ENCODE data around the gene PDCL3.

DNA sequence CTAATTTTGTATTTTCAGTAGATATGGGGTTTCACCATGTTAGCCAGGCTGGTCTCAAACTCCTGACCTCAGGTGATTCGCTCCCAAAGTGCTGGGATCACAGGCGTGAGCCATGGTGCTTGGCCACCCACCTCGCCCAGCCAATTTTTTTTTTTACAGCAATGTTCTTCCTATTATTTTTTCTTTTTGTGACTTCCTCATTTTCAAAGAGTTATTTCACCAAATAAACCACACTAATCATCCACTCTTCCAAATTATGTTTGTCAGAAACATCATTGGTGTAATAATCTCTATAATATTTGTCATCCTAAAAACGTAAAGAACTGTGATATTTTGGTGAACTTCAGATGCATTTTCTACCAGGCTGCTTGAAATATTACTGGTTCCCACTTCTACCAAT is 16.3 kb upstream of the PDCL3 start:
- TF ChIP-seq, protein P1, sequence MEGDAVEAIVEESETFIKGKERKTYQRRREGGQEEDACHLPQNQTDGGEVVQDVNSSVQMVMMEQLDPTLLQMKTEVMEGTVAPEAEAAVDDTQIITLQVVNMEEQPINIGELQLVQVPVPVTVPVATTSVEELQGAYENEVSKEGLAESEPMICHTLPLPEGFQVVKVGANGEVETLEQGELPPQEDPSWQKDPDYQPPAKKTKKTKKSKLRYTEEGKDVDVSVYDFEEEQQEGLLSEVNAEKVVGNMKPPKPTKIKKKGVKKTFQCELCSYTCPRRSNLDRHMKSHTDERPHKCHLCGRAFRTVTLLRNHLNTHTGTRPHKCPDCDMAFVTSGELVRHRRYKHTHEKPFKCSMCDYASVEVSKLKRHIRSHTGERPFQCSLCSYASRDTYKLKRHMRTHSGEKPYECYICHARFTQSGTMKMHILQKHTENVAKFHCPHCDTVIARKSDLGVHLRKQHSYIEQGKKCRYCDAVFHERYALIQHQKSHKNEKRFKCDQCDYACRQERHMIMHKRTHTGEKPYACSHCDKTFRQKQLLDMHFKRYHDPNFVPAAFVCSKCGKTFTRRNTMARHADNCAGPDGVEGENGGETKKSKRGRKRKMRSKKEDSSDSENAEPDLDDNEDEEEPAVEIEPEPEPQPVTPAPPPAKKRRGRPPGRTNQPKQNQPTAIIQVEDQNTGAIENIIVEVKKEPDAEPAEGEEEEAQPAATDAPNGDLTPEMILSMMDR (IDR thresholded peaks at IDR 0.05), result no peak
- no peak for TF ChIP-seq POLR2A (IDR thresholded peaks at IDR 0.05)
- no peak for TF ChIP-seq EP300 (IDR thresholded peaks at IDR 0.05)

Measured in ovary (tissue), 3 donors.